ENCODE results near the gene TPM2. TPM values are rescaled to one million over a fixed set of nuclear protein-coding genes. Genes with fewer than 3 reads are reported as not detected.

TPM2 gene
- total RNA-seq, 1 experiment from 2014 or later: 544 TPM

DNA sequence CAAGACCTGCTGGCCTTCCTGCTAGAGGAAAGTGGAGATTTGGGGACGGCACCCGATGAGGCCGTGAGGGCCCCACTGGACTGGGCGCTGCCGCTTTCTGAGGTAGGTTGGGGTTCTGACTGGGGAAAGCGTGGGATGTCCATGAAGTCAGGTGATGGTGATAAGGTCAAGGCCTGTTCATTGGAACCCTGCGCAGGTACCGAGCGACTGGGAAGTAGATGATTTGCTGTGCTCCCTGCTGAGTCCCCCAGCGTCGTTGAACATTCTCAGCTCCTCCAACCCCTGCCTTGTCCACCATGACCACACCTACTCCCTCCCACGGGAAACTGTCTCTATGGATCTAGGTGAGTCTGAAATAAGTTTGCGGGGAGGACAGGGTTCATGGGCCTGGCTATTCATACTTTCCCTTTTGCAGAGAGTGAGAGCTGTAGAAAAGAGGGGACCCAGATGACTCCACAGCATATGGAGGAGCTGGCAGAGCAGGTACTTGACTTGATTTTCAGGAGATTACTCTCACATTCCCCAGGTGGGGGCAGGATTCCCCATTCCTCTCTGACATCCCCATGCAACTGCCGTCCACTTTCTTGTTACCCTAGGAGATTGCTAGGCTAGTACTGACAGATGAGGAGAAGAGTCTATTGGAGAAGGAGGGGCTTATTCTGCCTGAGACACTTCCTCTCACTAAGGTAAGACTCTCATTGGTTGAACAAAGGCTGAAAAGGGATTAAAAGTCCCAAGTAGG lies 43.2 kb upstream of the TPM2 start:
- Histone ChIP-seq H3K27me3 (ENCODE audit: control insufficient read depth, insufficient read depth, low read length) (no peaks in the 10 kb centered on the region), H3K9me3 (ENCODE audit: control insufficient read depth, insufficient read depth, low read depth, low read length) (no peaks in the 10 kb centered on the region), H3K4me3 (ENCODE audit: low read depth in 2 of 2, low read length in 2 of 2) (peak overlapping the region; percentile 82 to 99), H3K4me1 (ENCODE audit: control insufficient read depth, insufficient read depth, low read length) (peaks cover 50% of the 10 kb centered on the region), H3K36me3 (ENCODE audit: control insufficient read depth, insufficient read depth, low read length) (peaks cover 21% of the 10 kb centered on the region), H3K27ac (ENCODE audit: low read length) (peak overlapping the region; percentile 89)
- CTCF ChIA-PET: interaction anchor here (1.0 to 2.5 kb wide), 2 partner anchors 36 to 74 kb away, joined by 3 to 13 read pairs; no protein-coding TSS in a partner anchor
- TSS peak; percentile 90 for BruUV-seq (replicated peaks)
- ATAC-seq: peak; percentile 16
- DNase-seq (ENCODE audit: low read depth, low spot score): no peak
- intact Hi-C loops (cut with micrococcal nuclease; ENCODE audit: unreplicated experiment): no loop called here
- TF ChIP-seq SIN3A (IDR thresholded peaks at IDR 0.05; ENCODE audit: borderline replicate concordance, insufficient read depth, low read depth, low read length): no peak
- TF ChIP-seq TCF7L2 (IDR thresholded peaks at IDR 0.05; ENCODE audit: low read depth, low read length): no peak
- TF ChIP-seq, protein P1, sequence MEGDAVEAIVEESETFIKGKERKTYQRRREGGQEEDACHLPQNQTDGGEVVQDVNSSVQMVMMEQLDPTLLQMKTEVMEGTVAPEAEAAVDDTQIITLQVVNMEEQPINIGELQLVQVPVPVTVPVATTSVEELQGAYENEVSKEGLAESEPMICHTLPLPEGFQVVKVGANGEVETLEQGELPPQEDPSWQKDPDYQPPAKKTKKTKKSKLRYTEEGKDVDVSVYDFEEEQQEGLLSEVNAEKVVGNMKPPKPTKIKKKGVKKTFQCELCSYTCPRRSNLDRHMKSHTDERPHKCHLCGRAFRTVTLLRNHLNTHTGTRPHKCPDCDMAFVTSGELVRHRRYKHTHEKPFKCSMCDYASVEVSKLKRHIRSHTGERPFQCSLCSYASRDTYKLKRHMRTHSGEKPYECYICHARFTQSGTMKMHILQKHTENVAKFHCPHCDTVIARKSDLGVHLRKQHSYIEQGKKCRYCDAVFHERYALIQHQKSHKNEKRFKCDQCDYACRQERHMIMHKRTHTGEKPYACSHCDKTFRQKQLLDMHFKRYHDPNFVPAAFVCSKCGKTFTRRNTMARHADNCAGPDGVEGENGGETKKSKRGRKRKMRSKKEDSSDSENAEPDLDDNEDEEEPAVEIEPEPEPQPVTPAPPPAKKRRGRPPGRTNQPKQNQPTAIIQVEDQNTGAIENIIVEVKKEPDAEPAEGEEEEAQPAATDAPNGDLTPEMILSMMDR (IDR thresholded peaks at IDR 0.05): no peak
- TF ChIP-seq, protein P2, sequence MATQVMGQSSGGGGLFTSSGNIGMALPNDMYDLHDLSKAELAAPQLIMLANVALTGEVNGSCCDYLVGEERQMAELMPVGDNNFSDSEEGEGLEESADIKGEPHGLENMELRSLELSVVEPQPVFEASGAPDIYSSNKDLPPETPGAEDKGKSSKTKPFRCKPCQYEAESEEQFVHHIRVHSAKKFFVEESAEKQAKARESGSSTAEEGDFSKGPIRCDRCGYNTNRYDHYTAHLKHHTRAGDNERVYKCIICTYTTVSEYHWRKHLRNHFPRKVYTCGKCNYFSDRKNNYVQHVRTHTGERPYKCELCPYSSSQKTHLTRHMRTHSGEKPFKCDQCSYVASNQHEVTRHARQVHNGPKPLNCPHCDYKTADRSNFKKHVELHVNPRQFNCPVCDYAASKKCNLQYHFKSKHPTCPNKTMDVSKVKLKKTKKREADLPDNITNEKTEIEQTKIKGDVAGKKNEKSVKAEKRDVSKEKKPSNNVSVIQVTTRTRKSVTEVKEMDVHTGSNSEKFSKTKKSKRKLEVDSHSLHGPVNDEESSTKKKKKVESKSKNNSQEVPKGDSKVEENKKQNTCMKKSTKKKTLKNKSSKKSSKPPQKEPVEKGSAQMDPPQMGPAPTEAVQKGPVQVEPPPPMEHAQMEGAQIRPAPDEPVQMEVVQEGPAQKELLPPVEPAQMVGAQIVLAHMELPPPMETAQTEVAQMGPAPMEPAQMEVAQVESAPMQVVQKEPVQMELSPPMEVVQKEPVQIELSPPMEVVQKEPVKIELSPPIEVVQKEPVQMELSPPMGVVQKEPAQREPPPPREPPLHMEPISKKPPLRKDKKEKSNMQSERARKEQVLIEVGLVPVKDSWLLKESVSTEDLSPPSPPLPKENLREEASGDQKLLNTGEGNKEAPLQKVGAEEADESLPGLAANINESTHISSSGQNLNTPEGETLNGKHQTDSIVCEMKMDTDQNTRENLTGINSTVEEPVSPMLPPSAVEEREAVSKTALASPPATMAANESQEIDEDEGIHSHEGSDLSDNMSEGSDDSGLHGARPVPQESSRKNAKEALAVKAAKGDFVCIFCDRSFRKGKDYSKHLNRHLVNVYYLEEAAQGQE (IDR thresholded peaks at IDR 0.05; ENCODE audit: insufficient read depth in 1 of 2, low read depth in 2 of 2, low read length in 1 of 2): no peak
- no peak; the same call in 1 of the 2 replicates for TF ChIP-seq POLR2AphosphoS5 (IDR thresholded peaks at IDR 0.05; ENCODE audit: low read depth, low read length)
- POLR2A ChIA-PET: interaction anchor here (0.5 to 1.8 kb wide), 4 partner anchors 30 to 653 kb away, joined by 4 to 7 read pairs (median 6); partner anchors contain the start of genes ARHGEF39, CCDC107, FANCG and RMRP
- in situ Hi-C loops (cut with HindIII; ENCODE audit: low pct_unique_long_range_greater_than_20kb, low sequenced_read_pairs): no loop called here

DNA sequence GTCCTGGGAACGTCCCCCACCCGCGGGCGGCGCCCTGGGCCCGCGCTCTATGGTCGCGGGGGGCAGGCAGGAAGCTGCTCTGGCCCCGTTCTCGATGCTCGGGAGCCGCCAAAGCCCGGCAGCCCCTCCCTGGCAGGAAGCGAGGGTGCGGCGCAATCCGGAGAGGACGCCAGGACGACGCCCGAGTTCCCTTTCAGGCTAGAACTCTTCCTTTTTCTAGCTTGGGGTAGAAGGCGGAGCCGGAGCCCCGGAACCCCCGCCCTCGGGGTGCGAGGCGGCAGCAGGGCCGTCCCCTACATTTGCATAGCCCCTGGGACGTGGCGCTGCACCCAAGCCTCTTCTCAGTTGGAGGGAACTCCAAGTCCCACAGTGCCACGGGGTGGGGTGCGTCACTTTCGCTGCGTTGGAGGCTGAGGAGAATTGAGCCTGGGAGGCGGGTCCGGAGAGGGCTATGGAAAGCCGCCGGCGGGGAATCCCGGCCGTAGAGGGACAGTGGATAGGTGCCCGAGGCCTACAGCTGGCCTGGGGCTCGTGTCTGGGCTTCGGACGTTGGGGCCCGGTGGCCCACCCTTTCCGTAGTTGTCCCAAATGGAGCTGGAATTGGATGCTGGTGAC lies 42.6 kb upstream of the TPM2 start, which contains the start of the genes CREB3 and TLN1:
Gene CREB3 (plus strand): TSS at position 482 of the 615 bp plus-strand sequence. CDS start 107 bp downstream, at position 589.
Gene TLN1 (minus strand): TSS at position 11 of the 615 bp plus-strand sequence. CDS start 6,501 bp downstream, outside the sequence.
- intact Hi-C loops (cut with micrococcal nuclease; ENCODE audit: unreplicated experiment): no loop called here
- peaks cover 19% of the 10 kb centered on the region for H3K36me3 ChIP-seq (ENCODE audit: control insufficient read depth, insufficient read depth, low read length)
- peak within 1 kb of the TSS; percentile 82 to 99 for H3K4me3 ChIP-seq (ENCODE audit: low read depth in 2 of 2, low read length in 2 of 2)
- H3K27me3 ChIP-seq (ENCODE audit: control insufficient read depth, insufficient read depth, low read length): no peaks in the 10 kb centered on the region
- no TSS peak for BruUV-seq (replicated peaks)
- peaks cover 49% of the 10 kb centered on the region for H3K4me1 ChIP-seq (ENCODE audit: control insufficient read depth, insufficient read depth, low read length)
- ChIA-PET CTCF (interaction anchor here (0.7 to 2.5 kb wide), 4 partner anchors 36 to 256 kb away, joined by 3 to 13 read pairs (median 4); no protein-coding TSS in a partner anchor), POLR2A (interaction anchor here (0.5 to 1.8 kb wide), 8 partner anchors 13 to 653 kb away, joined by 3 to 11 read pairs (median 6); partner anchors contain the start of genes ARHGEF39, CCDC107, FANCG and RMRP)
- DNase-seq (ENCODE audit: low read depth, low spot score) (peak; percentile 85), ATAC-seq (peak; percentile 93)
- H3K9me3 ChIP-seq (ENCODE audit: control insufficient read depth, insufficient read depth, low read depth, low read length): no peaks in the 10 kb centered on the region
- in situ Hi-C loops (cut with HindIII; ENCODE audit: low pct_unique_long_range_greater_than_20kb, low sequenced_read_pairs): no loop called here
- TF ChIP-seq POLR2AphosphoS5 (IDR thresholded peaks at IDR 0.05; ENCODE audit: low read depth, low read length): peak; percentile 88
- TF ChIP-seq TCF7L2 (IDR thresholded peaks at IDR 0.05; ENCODE audit: low read depth, low read length): peak; percentile 94
- no peak for TF ChIP-seq SIN3A (IDR thresholded peaks at IDR 0.05; ENCODE audit: borderline replicate concordance, insufficient read depth, low read depth, low read length)
- TF ChIP-seq, protein P1 (IDR thresholded peaks at IDR 0.05): no peak
- TF ChIP-seq, protein P2 (IDR thresholded peaks at IDR 0.05; ENCODE audit: insufficient read depth in 1 of 2, low read depth in 2 of 2, low read length in 1 of 2): no peak
- peak within 1 kb of the TSS; percentile 95 for H3K27ac ChIP-seq (ENCODE audit: low read length)

Measured in Panc1 (cell line).